HG03442 (cell line): Measurements from ENCODE around the gene ZNF749.

Experiments used
- ATAC-seq: cut with Tn5 transposase; IDR thresholded peaks from one replicate; pipeline ENCODE4 v1.9.1; 2021; ENCODE audit warnings: mild to moderate bottlenecking, moderate library complexity; ENCODE audit not compliant: unreplicated experiment

ZNF749 gene

GRCh38 chr19:57435062-57435978 is at the start of gene ZNF749:
TSS of gene ZNF749 (plus strand) at chr19:57435325. CDS start at chr19:57435579, 254 bp downstream.
- peak; percentile 96 for ATAC-seq

GRCh38 chr19:57389194-57389729 is 45.9 kb upstream of the ZNF749 start:
- ATAC-seq = peak; percentile 7

- ATAC-seq = peak; percentile 93
Observed at GRCh38 chr19:57389730-57390598, 45.2 kb upstream of the ZNF749 start, which contains the start of gene ZNF548. TSS of gene ZNF548 (plus strand) at chr19:57389854. CDS start at chr19:57390100, 246 bp downstream.

GRCh38 chr19:57395710-57396109 is 39.4 kb upstream of the ZNF749 start:
- ATAC-seq = no peak

GRCh38 chr19:57398868-57399267 is 36.3 kb upstream of the ZNF749 start:
- ATAC-seq = no peak

- ATAC-seq = no peak
Observed at GRCh38 chr19:57403737-57404563, 31.2 kb upstream of the ZNF749 start.

- no peak for ATAC-seq
Observed at GRCh38 chr19:57406516-57407123, 28.5 kb upstream of the ZNF749 start.

GRCh38 chr19:57410877-57411671 is 24.1 kb upstream of the ZNF749 start, which contains the start of gene ZNF17:
TSS of gene ZNF17 (plus strand) at chr19:57411161. CDS start at chr19:57413616, 2,455 bp downstream.
- peak; percentile 99 for ATAC-seq

- ATAC-seq = no peak
Observed at GRCh38 chr19:57419439-57419838, 15.7 kb upstream of the ZNF749 start.

GRCh38 chr19:57421037-57421436 is 14.1 kb upstream of the ZNF749 start:
- no peak for ATAC-seq

- no peak for ATAC-seq
Observed at GRCh38 chr19:57434386-57435061, 601 bp upstream of the ZNF749 start.

GRCh38 chr19:57436417-57436816 is 1.3 kb downstream of the ZNF749 start:
- ATAC-seq = no peak

- ATAC-seq = no peak
Observed at GRCh38 chr19:57437931-57438330, 2.8 kb downstream of the ZNF749 start.

GRCh38 chr19:57438925-57439324 is 3.8 kb downstream of the ZNF749 start:
- no peak for ATAC-seq

GRCh38 chr19:57441979-57442752 is 7.0 kb downstream of the ZNF749 start:
- no peak for ATAC-seq

GRCh38 chr19:57443121-57443696 is 8.1 kb downstream of the ZNF749 start:
- ATAC-seq = no peak

- no peak for ATAC-seq
Observed at GRCh38 chr19:57452307-57452706, 17.2 kb downstream of the ZNF749 start.
